Calu3 (cell line): ENCODE results near the gene COL13A1. TPM values are rescaled to one million over a fixed set of nuclear protein-coding genes. Genes with fewer than 3 reads are reported as not detected.

ENCODE experiments used
- BruUV-seq: library from RNA; stranded (reverse); fragments of 400-500 nt; replicated peaks from 2 replicates; lab custom pipeline; 2021; lab: Mats Ljungman, UMichigan
- CTCF ChIA-PET: fragments of 300-600 bp; sonication (Branson Sonifier 250); formaldehyde crosslinking; loops from one replicate; lab custom pipeline; 2022; ENCODE audit warnings: antibody characterized with exemption; lab: Charles Lee
- DNase-seq: peaks from one replicate; pipeline ENCODE4 v3.0.0; 2022
- H3K27ac Mint-ChIP-seq: one replicate; pipeline ENCODE4 v1.8.0; 2022; ENCODE audit warnings: mixed read lengths; ENCODE audit not compliant: unreplicated experiment
- H3K27me3 Mint-ChIP-seq: one replicate; pipeline ENCODE4 v1.8.0; 2022; ENCODE audit warnings: mixed read lengths; ENCODE audit not compliant: unreplicated experiment
- H3K36me3 Mint-ChIP-seq: one replicate; pipeline ENCODE4 v1.8.0; 2022; ENCODE audit warnings: mild to moderate bottlenecking, moderate library complexity, mixed read lengths; ENCODE audit not compliant: insufficient read depth, unreplicated experiment
- H3K4me1 Mint-ChIP-seq: one replicate; pipeline ENCODE4 v1.8.0; 2022; ENCODE audit warnings: mild to moderate bottlenecking, low read depth, mixed read lengths; ENCODE audit not compliant: unreplicated experiment
- H3K4me3 Mint-ChIP-seq: one replicate; pipeline ENCODE4 v1.8.0; 2022; ENCODE audit warnings: mild to moderate bottlenecking, low read depth, moderate library complexity, mixed read lengths; ENCODE audit not compliant: unreplicated experiment
- H3K9me3 Mint-ChIP-seq: one replicate; pipeline ENCODE4 v1.8.0; 2022; ENCODE audit warnings: low read depth, mixed read lengths; ENCODE audit not compliant: unreplicated experiment
- intact Hi-C: fragments of 100-400 bp; cut with micrococcal nuclease; formaldehyde crosslinking; loops from one replicate; pipeline ENCODE4 v1.10.0; 2022; ENCODE audit not compliant: unreplicated experiment
- total RNA-seq: library from RNA; stranded (reverse); gene quantifications from 2 replicates; pipeline ENCODE4 v1.2.3, GENCODE V29; 2022
- TF ChIP-seq, protein P1 (sequence below): fragments of 200-600 bp; IDR thresholded peaks from one replicate; pipeline ENCODE4 v1.8.0; 2022; ENCODE audit warnings: antibody characterized with exemption; ENCODE audit not compliant: unreplicated experiment

Gene COL13A1
- total RNA-seq, 1 experiment from 2014 or later = 0.24 TPM

DNA sequence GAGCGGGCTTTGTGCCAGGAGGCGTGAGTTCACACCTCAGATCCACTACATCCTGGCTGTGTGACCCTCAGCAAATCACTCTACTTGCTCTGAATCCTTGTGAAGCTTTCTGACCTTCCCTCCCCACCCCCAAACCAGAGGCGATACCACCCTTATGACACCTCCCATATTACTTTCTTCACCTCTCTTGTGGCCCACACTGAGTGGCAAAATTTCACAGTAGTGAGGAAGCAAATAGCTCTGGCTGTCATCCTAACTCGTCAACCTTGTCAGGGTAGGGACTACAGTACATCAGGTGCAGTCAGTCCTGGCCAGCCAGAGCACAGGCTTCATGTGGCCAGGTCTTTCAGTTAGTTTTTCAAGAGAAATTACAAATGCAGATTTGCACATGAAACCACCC lies 19.1 kb downstream of the COL13A1 start:
- CTCF ChIA-PET = interaction anchor here (1.0 kb wide), 1 partner anchor 94 kb away, joined by 3 read pairs; no protein-coding TSS in a partner anchor

DNA sequence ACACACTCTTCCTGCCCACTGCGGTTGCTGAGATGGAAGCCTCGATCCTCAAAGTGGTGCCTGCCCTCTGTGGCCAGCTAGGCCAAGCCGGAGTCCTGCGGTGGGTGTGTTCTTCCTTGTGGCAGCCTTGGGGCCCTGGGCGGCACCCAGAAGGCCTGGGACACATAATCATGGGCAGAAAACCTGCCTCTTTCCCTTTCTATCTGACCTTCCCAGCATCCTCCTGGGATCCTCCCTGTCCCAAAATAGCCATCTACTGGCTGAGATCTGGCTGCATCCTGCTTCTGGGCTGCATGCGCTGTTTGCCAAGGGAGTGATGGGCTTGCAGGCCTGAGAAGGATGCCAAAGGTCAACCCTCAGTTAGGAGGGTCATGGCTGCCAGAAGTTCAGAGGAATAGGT lies 23.9 kb downstream of the COL13A1 start:
- Mint-ChIP-seq H3K9me3 (no peaks in the 10 kb centered on the region), H3K27ac (no peak overlapping the region)

More for the DNA sequence above, 19.1 kb downstream of the COL13A1 start:
- Mint-ChIP-seq H3K36me3 (no peaks in the 10 kb centered on the region), H3K4me1 (peaks cover 15% of the 10 kb centered on the region), H3K4me3 (no peak overlapping the region), H3K27me3 (peaks cover 84% of the 10 kb centered on the region), H3K27ac (no peak overlapping the region), H3K9me3 (peaks cover 4% of the 10 kb centered on the region)
- TF ChIP-seq, protein P1, sequence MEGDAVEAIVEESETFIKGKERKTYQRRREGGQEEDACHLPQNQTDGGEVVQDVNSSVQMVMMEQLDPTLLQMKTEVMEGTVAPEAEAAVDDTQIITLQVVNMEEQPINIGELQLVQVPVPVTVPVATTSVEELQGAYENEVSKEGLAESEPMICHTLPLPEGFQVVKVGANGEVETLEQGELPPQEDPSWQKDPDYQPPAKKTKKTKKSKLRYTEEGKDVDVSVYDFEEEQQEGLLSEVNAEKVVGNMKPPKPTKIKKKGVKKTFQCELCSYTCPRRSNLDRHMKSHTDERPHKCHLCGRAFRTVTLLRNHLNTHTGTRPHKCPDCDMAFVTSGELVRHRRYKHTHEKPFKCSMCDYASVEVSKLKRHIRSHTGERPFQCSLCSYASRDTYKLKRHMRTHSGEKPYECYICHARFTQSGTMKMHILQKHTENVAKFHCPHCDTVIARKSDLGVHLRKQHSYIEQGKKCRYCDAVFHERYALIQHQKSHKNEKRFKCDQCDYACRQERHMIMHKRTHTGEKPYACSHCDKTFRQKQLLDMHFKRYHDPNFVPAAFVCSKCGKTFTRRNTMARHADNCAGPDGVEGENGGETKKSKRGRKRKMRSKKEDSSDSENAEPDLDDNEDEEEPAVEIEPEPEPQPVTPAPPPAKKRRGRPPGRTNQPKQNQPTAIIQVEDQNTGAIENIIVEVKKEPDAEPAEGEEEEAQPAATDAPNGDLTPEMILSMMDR = no peak
- no peak for DNase-seq
- intact Hi-C loops = no loop called here
- BruUV-seq = no TSS peak

GRCh38 chr10:69826094-69826493 lies 24.4 kb downstream of the COL13A1 start:
- CTCF ChIA-PET = no interaction called here
- Mint-ChIP-seq H3K9me3 (no peaks in the 10 kb centered on the region), H3K36me3 (no peaks in the 10 kb centered on the region), H3K4me1 (no peaks in the 10 kb centered on the region), H3K4me3 (no peak overlapping the region), H3K27ac (no peak overlapping the region), H3K27me3 (peaks cover 97% of the 10 kb centered on the region)
- intact Hi-C loops = no loop called here
- DNase-seq = no peak
- no TSS peak for BruUV-seq
- TF ChIP-seq, protein P1 = no peak

More for the DNA sequence above, 23.9 kb downstream of the COL13A1 start:
- CTCF ChIA-PET = no interaction called here
- DNase-seq = no peak
- intact Hi-C loops = no loop called here
- no TSS peak for BruUV-seq
- Mint-ChIP-seq H3K4me3 (no peak overlapping the region), H3K36me3 (no peaks in the 10 kb centered on the region), H3K4me1 (peaks cover 2% of the 10 kb centered on the region), H3K27me3 (peaks cover 97% of the 10 kb centered on the region)
- TF ChIP-seq, protein P1 = no peak

DNA sequence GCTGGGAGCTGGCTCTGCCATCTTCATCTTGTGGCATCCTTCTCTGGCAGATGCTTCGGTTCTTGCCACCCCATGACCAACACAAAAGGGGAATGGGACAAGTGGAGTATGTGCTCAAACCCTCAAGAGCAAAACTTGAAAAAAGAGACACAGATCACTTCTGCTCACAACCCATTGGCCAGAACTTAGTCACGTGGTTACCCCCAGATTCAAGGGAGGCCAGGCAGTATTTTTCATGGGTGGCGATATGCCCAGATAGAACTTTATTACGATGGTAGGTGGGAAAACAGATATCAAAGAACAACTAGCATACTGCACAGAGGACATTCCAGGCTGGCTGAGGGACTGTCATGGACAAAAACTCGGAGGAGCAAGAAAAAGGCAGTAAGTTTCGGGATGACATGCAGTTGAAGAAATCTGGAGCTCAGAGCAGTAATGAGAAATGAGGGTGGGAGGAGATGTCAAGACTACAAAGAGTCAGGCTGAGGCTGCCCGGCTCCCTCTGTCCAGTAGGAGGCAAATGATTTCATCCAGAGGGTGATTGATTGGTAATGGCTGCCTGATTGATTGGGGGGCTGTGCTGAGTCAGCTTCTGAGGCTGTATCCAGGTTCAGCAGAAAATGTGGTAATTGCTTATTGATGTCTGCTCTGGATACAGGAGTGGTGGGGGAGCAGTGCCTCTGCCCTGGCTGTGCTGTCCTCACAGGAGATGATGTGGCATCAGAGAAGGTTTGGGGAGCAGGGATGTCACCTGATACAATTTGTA lies 25.3 kb downstream of the COL13A1 start:
- Mint-ChIP-seq H3K4me1 (no peaks in the 10 kb centered on the region), H3K27me3 (peaks cover 100% of the 10 kb centered on the region), H3K36me3 (no peaks in the 10 kb centered on the region), H3K9me3 (no peaks in the 10 kb centered on the region), H3K4me3 (no peak overlapping the region), H3K27ac (no peak overlapping the region)
- CTCF ChIA-PET = no interaction called here
- TF ChIP-seq, protein P1 = peak; percentile 20
- intact Hi-C loops = no loop called here
- no TSS peak for BruUV-seq
- DNase-seq = no peak
